Raji (cell line): ENCODE results near the gene TMEM120B.

Experiments
- POLR2A ChIP-seq: IDR thresholded peaks from 2 replicates; pipeline ENCODE4 v1.6.1; 2011; ENCODE audit warnings: low read depth, low read length, control low read depth; ENCODE audit not compliant: insufficient read depth

TMEM120B gene

DNA sequence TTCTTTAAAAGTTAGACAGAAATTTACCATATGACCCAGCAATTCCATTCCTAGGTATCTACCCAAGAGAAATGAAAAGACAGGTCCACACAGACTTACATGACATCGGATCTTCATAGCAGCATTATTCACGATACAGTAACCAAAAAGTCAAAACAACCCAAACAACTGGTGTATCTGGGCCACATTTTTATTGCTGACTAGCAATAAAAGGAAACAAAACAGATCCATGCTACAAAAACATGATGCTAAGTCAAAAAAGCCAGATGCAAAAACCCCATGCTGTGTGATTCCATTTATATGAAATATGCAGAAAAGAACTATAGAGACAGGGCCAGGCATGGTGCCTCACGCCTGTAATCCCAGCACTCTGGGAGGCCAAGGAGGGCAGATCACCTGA is 12.9 kb downstream of the TMEM120B start:
- TF ChIP-seq POLR2A, result no peak

DNA sequence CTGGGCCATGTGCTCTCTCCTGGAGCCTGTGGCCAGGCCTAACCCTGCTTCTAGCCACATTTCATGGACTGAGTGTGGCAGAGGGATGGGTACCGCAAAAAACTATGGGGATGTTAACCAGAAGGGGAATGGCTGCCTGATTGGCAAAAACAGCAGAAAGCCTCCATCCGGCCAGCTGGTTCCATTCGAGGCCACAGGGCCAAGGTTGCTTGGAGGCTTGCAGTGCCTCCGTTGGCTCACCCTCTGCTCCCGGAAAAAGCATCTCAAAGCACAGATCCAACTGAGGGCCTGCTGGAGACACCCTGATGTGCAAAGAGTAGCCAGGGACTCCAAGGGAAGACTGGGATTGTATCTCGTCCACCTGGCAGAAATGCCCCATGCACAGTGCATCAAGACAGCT is 16.5 kb downstream of the TMEM120B start:
- no peak for TF ChIP-seq POLR2A

DNA sequence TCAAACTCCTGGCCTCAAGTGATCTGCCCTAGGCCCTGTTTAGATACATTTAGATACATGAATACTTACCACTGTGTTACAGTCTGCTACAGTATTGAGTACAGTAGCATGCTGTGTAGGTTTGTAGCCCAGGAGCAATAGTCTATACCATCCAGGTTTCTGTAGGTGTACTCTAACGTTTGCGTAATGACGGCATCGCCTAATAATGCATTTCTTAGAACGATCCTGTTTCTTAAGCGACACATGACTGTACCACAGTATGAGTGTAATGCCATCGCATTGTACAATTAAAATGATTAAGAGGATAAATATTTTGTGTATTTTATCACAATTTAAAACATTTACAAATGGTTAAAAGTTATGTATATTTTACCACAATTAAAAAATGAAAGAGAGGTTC is 18.9 kb downstream of the TMEM120B start:
- TF ChIP-seq POLR2A, result no peak

DNA sequence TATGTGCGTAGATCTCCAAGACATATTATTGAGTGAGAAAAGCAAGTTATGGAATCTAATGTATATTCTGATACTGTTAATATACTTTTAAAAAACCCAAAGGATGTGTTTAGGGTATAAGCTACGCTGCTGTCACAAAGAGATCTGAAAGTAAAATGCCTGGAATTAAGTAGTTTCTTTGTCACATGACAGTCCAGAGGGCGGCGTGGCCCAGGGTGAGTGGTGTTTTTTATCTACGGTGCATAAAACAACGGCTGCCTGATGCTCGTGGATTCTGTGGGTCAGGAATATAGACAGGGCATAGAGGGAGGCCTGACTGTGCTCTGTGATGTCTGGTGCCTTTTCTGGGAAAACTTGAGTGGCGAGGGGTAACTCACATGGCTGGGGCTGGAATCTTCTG is 21.3 kb downstream of the TMEM120B start:
- TF ChIP-seq POLR2A, result no peak

DNA sequence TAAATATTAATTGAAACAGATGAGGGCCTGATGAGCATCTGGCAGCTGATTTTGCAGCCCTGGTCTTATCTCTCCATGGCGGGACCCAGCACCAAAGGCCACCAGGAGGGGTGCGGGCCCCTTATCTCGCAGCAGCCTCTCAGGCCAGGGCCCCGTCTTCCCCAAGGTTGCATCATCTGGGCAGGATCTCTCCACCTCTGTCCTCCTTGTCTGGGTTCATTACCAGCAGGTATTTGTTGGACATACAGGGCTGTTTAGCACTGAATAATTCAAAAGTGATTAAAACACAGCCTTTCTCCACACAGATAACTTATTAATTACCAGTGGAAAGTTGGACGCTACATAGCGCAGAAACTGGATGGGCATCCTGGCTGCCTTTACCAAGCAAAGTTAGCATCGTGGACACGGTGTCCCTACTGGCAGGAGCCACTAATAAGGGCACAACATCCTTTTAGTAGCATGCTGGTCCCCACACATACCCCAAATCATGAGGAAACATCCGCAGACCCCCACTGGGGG is 25.8 kb downstream of the TMEM120B start:
- TF ChIP-seq POLR2A, result no peak

DNA sequence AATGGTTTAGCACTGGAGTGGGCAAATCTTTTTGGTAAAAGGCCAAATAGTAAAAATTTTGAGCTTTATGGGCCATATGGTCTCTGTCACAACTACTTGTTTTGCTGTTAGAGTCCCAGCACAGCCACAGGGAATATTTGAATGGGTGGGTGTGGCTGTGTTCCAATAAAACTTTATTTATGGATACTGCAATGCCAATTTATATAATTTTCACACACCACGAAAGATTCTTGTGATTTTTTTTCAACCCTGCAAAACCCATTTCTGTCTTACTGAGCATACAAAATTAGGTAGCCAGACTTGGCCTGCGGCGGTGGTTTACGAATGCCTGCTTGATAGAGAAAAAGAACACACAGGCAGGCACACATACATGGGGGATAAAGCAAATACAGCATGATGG is 28.3 kb downstream of the TMEM120B start:
- no peak for TF ChIP-seq POLR2A

DNA sequence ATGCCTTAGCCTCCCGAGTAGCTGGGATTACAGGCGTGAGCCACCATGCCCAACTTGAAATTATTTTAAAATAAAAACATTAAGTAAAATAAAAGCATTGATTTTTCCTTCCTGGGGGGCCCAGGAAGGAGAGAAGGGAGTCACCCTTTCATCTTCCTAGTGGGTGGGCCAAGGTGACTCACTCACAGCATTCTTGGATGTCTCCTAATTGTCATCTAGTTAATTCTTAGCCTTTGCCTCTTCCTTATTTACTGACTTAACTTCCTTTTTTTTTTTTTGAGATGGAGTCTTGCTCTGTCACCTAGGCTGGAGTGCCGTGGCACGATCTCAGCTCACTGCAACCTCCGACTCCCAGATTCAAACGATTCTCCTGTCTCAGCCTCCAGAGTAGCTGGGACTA is 29.2 kb downstream of the TMEM120B start:
- no peak for TF ChIP-seq POLR2A

DNA sequence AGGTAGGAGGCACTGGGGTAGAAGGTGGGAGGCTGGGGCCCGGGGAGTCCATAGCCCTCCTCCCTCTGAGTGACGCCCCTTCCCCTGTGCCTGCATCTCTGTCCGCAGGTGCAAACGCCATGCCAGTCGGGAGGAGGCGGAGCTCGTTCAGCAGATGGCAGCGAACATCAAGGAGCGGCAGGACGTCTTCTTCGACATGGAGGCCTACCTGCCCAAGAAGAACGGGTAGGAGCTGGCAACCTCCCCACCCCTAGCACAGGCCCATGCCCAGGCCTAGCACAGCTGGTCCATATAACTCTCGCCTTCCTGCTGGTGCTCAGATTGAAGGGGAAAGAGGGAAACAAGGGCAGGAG is 35.6 kb downstream of the TMEM120B start:
- no peak for TF ChIP-seq POLR2A

DNA sequence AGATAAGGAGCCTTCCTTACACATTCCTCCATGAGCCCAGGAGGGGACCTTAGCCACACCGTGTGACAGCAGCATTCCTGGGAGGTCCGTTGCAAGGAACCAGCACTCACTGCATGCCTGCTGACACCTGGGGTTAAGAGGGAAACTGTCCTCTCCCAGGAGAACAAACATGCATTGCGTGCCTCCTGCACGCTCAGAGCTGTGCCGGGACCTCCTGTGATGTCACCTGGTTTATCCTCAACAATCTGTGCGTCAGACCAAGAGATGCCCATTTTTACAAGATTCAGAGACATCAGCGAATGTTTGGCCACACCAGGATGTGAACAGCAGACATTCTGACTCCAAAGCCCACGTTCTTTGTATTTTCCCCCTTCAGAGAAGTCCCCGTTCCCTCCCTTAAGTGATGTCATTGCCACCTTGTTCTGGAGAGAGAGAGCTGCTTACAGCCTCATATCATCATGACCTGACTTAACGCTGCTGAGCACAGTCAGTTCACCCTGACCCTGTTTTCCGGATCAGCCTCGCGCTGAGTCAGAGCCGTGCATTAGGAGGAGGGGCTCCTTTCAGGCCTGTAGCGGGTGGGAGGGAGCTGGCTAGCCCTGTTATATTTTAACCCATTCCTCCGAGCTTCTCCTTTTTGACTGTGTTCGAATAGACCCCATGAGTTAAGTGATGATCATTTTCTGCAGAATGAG is 36.2 kb downstream of the TMEM120B start:
- no peak for TF ChIP-seq POLR2A

DNA sequence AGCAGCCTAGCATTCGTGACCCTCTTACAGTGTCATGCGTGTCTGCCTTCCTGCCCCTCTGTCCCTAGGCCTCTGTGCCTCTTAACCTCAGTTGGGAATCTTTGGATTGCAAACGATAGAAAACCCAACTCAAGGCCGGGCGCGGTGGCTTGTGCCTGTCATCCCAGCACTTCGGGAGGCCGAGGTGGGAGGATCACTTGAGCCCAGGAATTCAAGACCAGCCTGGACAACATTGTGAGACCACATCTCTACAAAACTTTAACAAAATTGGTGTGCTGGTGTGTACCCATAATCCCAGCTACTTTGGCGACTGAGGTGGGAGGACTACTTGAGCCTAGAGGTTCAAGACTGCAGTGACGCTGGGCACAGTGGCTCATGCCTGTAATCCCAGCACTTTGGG is 36.7 kb downstream of the TMEM120B start:
- no peak for TF ChIP-seq POLR2A

DNA sequence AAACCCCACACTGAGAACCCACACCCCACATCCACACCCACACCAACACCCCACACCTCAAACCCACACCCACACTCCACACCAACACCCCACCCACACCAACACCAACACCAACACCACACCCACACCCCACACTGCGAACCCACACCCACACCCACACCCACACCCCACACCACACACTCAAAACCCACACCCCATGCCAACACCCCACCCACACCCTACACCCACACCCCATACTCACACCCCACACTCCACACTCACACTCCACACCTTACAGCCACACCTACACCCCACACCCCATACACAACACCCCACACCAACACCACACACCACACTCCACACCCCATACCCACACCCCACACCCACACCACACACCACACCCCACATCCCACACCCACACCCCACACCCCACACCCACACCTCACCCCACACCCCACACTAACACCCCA is 38.0 kb downstream of the TMEM120B start:
- no peak for TF ChIP-seq POLR2A

DNA sequence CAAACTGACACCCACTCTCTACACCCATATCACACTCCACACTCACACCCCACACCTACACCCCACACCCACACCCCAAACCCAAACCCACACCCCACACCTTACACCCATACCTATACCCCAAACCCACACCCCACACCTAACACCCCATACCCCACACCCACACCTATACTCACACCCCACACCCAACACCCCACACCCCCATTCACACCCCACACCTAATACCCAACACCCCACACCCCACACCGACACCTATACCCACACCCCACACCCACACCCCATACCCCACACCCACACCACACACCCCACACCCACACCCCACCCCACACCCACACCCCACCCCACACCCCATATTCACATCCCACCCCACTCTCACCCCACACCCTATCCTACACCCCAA is 38.5 kb downstream of the TMEM120B start:
- TF ChIP-seq POLR2A, result no peak

DNA sequence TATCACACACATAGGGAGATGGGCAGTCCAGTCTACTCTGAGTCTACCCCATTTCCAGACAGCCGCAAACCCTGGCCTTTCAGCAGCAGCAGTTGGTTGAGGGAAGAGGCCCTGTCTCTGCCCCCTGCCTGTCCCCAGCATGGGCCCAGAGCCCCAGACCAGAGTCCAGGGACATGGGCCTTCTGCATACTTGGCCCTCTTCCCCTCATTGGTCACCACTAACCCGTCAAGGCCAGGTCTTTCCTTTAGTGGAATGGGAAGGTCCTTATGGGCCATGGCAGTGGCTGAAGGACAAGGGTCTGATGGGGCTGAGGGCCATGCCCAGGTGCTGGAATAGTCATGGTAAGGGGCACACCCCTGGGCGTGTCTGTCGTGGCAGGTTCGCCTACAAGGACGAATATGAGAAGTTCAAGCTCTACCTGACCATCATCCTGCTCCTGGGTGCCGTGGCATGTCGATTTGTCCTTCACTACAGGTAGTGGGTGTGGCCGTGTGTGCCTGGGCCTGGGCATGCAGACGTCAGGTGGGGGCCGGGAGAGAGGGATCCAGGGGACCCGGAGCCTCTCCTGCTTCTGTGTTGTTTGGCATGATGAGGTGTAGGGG is 39.3 kb downstream of the TMEM120B start:
- TF ChIP-seq POLR2A, result no peak

DNA sequence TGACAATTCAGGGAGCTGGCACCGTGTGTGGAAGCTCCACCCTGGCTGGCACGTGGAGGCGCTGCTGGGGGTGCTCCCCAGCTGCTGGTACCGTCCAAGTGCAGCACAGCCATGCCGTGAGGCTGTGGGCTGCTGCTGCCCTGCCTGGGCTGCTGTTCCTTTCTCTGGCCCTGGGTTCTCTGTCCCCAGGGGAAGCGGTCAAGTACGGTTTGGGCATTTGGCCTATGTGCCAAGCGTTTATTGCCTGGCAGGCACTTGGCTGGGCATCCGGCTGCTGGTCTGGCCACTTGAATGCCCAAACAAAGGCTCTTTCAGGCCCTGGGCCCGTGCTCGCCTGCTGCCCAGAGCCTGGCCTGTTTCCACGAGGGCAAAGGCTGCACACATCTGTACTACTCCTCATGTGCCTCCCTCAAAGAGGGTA is 41.3 kb downstream of the TMEM120B start:
- no peak for TF ChIP-seq POLR2A

DNA sequence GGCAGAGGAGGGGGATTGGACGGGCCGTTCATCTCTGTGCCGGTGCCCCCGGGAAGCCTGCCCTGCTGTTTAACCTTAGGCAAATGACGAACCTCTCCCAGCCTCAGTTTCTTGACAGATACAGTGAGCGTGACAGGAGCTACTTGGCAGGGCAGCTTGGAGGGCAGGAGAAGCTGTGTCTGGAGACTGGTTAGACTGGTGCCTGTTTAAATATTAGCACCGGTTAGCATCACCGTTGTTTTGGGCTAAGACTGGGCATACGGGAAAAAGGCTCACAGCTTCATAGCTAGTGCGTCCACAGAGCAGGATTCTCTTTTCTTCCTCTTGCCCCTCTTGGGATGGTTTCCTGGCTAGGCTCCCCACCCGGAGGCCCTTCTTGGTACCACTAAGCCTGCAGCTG is 42.3 kb downstream of the TMEM120B start:
- TF ChIP-seq POLR2A, result no peak

DNA sequence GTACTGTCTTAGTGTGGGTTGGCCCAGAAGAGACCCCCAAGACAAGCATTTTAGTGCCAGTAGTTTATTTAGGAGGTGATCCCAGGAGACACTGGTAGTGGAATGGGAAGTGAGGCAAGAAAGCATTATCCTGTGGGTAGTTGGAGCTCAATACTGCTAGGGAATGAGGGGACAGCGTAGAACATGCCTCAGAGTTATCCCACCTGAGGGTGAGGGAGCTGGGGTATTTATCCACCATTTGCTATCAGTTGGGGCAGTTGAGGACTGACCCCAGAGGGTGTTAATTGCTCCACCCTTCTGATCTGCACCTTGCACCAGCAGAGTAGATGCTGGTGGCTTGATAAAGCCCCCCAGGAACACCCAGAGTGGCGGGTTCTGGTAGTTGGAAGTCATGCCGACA is 43.0 kb downstream of the TMEM120B start:
- no peak for TF ChIP-seq POLR2A

DNA sequence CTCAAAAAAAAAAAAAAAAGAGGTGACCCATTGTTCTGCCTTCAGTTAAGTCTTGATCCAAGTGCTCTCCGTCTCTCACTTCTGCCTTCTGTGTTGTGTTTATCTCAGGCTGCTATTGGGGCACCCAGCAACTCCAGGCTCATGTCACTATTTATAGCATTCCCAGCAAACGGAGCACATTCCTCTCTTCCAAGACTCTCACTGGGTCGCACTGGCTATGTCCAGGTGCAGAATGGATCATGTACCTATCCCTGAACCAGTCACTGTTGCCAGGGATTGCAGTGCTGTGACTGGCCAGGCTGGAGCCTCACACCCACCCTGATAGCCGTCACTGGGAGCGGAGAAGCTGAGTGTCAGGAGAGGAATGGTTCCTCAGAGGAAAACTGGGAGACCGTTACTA is 49.7 kb downstream of the TMEM120B start:
- TF ChIP-seq POLR2A, result no peak
